LNCaP clone FGC (cell line): ENCODE data around the gene RP9.
A peak's percentile ranks its signal among the peaks of the same experiment; 100 is the strongest.

ENCODE experiments used
- DNase-seq: peaks from one replicate; pipeline ENCODE4 v3.0.0-alpha.2; 2011; ENCODE audit warnings: low read depth
- H3K4me3 ChIP-seq: 2 replicates; pipeline ENCODE4 v1.5.1; 2011; ENCODE audit warnings: mild to moderate bottlenecking, low read depth, low read length, control low read depth
- CTCF ChIP-seq: IDR thresholded peaks from 2 replicates; pipeline ENCODE4 v1.5.1; 2012; ENCODE audit warnings: mild to moderate bottlenecking; ENCODE audit not compliant: control insufficient read depth, insufficient read depth; ENCODE audit errors: extremely low read depth

RP9 gene

GRCh38 chr7:33055158-33055557 lies 54.0 kb downstream of the RP9 start:
- no peak for DNase-seq
- TF ChIP-seq CTCF: no peak
- H3K4me3 ChIP-seq: no peak overlapping the region

GRCh38 chr7:33054261-33054964 lies 54.8 kb downstream of the RP9 start:
- no peak overlapping the region for H3K4me3 ChIP-seq
- no peak for DNase-seq
- no peak for TF ChIP-seq CTCF

GRCh38 chr7:33053721-33054120 lies 55.5 kb downstream of the RP9 start:
- DNase-seq: no peak
- no peak for TF ChIP-seq CTCF

GRCh38 chr7:33050535-33051318 lies 58.5 kb downstream of the RP9 start:
- no peak overlapping the region for H3K4me3 ChIP-seq
- peak; percentile 55 for TF ChIP-seq CTCF
- DNase-seq: peak; percentile 47

More at GRCh38 chr7:33053721-33054120, 55.5 kb downstream of the RP9 start:
- no peak overlapping the region for H3K4me3 ChIP-seq

GRCh38 chr7:33048704-33049103 lies 60.5 kb downstream of the RP9 start:
- DNase-seq: no peak
- no peak overlapping the region for H3K4me3 ChIP-seq
- no peak for TF ChIP-seq CTCF

- no peak for DNase-seq
- TF ChIP-seq CTCF: no peak
- H3K4me3 ChIP-seq: no peak overlapping the region
Observed at GRCh38 chr7:33048257-33048656, 60.9 kb downstream of the RP9 start.
